K562 (cell line): ENCODE measurements around the gene MEST. TPM values are rescaled to one million over a fixed set of nuclear protein-coding genes. Genes with fewer than 3 reads are reported as not detected.

ENCODE experiments used
- CAMTA2 ChIP-seq: fragments of 250-450 bp; sonication (Bioruptor Pico); conservative IDR thresholded peaks from 2 replicates; pipeline ENCODE4 v1.5.1; 2022
- CHD4 ChIP-seq: fragments of 200-600 bp; sonication (generic); IDR thresholded peaks from 3 replicates; pipeline ENCODE4 v1.6.1; 2012; ENCODE audit warnings: low read depth, mild to moderate bottlenecking, mixed read lengths, low read length, inconsistent platforms; ENCODE audit not compliant: insufficient read depth, insufficient replicate concordance, poor library complexity, severe bottlenecking
- EWSR1 ChIP-seq: fragments of 450-650 bp; IDR thresholded peaks from 2 replicates; pipeline ENCODE4 v1.6.1; 2018; ENCODE audit warnings: borderline replicate concordance, mild to moderate bottlenecking, low read depth, moderate library complexity; ENCODE audit not compliant: partially characterized antibody
- HDAC2 ChIP-seq: fragments of 450-650 bp; IDR thresholded peaks from 2 replicates; pipeline ENCODE4 v1.6.1; 2016; ENCODE audit warnings: mild to moderate bottlenecking
- NR4A1 ChIP-seq, 2 experiments: fragments of 250-450 bp in 1 of 2; fragments of 450-650 bp in 1 of 2; sonication (Bioruptor Pico) in 1 of 2; IDR thresholded peaks; 2 replicates each; pipeline versions ENCODE4 v1.4.0 to v1.6.1; 2016 to 2020; ENCODE audit warnings: mild to moderate bottlenecking in 2 of 2, missing compliant biosample characterization in 1 of 2, missing genetic modification characterization in 1 of 2, moderate library complexity in 1 of 2
- RBM22 ChIP-seq: fragments of 200-400 bp; formaldehyde crosslinking; IDR thresholded peaks from 2 replicates; pipeline ENCODE4 v1.6.1; 2018; ENCODE audit warnings: low read length, low read depth; ENCODE audit not compliant: poor library complexity, severe bottlenecking
- RCOR1 ChIP-seq, 2 experiments: IDR thresholded peaks; 2 replicates each; pipeline ENCODE4 v1.6.1; 2012; ENCODE audit warnings: low read depth in 2 of 2, low read length in 2 of 2, borderline replicate concordance in 1 of 2, improper control_type of control experiment in 1 of 2
- ZNF57 ChIP-seq: fragments of 450-650 bp; formaldehyde crosslinking; IDR thresholded peaks from 2 replicates; pipeline ENCODE4 v1.4.0; 2020; ENCODE audit warnings: mild to moderate bottlenecking, moderate library complexity
- ZNF766 ChIP-seq: fragments of 200-800 bp; sonication (Bioruptor generic); conservative IDR thresholded peaks from 2 replicates; pipeline ENCODE4 v1.6.1; 2016; ENCODE audit warnings: missing genetic modification characterization, missing compliant biosample characterization
- ZNF778 ChIP-seq: fragments of 450-650 bp; formaldehyde crosslinking; IDR thresholded peaks from 2 replicates; pipeline ENCODE4 v1.4.0; 2020; ENCODE audit warnings: mild to moderate bottlenecking, moderate library complexity
- polyA plus RNA-seq, 8 experiments: library from polyadenylated mRNA; depleted of rRNA in 4 of 8; stranded (reverse) in 5 of 8; unstranded in 3 of 8; fragments of >200 nt; fragmentation: Nextera tagmentation in 2 of 8; fragmentation: Illumina TruSeq in 1 of 8; extraction: Ambion mirVana in 2 of 8; extraction: Trizol in 1 of 8; gene quantifications; 2 replicates each; pipeline versions ENCODE4 v1.2.1 to v1.2.3, GENCODE V29; 2011 to 2014; ENCODE audit warnings: inconsistent platforms in 1 of 8, missing spikeins in 1 of 8
- total RNA-seq, 7 experiments: library from RNA; depleted of rRNA in 6 of 7; stranded (reverse); fragments of >200 nt in 6 of 7; fragmentation: Illumina TruSeq in 2 of 7; extraction: Trizol in 2 of 7; gene quantifications; 2 replicates each; pipeline versions ENCODE4 v1.2.1 to v1.2.3, GENCODE V29; 2011 to 2021; ENCODE audit warnings: low replicate concordance in 1 of 7
- TF ChIP-seq, protein P1 (sequence below): fragments of 450-650 bp; IDR thresholded peaks from 2 replicates; pipeline ENCODE4 v1.6.1; 2016; ENCODE audit warnings: mild to moderate bottlenecking, moderate library complexity
- TF ChIP-seq, protein P2 (sequence below): sonication (generic); formaldehyde crosslinking; IDR thresholded peaks from 2 replicates; pipeline ENCODE4 v1.8.0; 2022; ENCODE audit warnings: mild to moderate bottlenecking, missing genetic modification reagents
- TF ChIP-seq, protein P3 (sequence below): IDR thresholded peaks from 2 replicates; pipeline ENCODE4 v1.6.1; 2016; ENCODE audit warnings: missing genetic modification characterization, missing compliant biosample characterization

Gene MEST
- total and polyA plus RNA-seq, 9 of the 15 experiments (the other 6 are each of a cell fraction or from before 2014, with no cell fraction given): 0.04 to 0.74 (median 0.36) TPM; not detected in 1

DNA sequence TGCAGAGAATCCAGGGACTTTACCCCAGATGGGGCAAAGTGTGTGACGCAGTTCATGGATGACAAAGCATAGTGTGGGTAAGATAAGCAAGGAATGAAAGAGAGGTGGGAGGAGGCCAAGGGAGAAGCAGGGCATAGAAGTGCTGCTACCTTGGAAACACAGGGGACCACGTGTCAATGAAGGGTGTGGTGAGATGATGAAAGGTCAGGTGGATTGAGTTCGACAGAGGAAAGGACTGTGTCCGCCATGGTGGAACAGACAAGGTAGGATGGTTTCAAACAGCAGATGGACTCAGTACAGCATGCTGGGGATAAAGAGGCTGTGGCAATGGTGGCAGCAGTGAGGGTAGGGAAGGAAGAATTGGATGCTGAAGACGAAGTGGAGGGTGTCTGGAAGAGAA lies 32.7 kb downstream of the MEST start (continued):
- TF ChIP-seq, protein P1, sequence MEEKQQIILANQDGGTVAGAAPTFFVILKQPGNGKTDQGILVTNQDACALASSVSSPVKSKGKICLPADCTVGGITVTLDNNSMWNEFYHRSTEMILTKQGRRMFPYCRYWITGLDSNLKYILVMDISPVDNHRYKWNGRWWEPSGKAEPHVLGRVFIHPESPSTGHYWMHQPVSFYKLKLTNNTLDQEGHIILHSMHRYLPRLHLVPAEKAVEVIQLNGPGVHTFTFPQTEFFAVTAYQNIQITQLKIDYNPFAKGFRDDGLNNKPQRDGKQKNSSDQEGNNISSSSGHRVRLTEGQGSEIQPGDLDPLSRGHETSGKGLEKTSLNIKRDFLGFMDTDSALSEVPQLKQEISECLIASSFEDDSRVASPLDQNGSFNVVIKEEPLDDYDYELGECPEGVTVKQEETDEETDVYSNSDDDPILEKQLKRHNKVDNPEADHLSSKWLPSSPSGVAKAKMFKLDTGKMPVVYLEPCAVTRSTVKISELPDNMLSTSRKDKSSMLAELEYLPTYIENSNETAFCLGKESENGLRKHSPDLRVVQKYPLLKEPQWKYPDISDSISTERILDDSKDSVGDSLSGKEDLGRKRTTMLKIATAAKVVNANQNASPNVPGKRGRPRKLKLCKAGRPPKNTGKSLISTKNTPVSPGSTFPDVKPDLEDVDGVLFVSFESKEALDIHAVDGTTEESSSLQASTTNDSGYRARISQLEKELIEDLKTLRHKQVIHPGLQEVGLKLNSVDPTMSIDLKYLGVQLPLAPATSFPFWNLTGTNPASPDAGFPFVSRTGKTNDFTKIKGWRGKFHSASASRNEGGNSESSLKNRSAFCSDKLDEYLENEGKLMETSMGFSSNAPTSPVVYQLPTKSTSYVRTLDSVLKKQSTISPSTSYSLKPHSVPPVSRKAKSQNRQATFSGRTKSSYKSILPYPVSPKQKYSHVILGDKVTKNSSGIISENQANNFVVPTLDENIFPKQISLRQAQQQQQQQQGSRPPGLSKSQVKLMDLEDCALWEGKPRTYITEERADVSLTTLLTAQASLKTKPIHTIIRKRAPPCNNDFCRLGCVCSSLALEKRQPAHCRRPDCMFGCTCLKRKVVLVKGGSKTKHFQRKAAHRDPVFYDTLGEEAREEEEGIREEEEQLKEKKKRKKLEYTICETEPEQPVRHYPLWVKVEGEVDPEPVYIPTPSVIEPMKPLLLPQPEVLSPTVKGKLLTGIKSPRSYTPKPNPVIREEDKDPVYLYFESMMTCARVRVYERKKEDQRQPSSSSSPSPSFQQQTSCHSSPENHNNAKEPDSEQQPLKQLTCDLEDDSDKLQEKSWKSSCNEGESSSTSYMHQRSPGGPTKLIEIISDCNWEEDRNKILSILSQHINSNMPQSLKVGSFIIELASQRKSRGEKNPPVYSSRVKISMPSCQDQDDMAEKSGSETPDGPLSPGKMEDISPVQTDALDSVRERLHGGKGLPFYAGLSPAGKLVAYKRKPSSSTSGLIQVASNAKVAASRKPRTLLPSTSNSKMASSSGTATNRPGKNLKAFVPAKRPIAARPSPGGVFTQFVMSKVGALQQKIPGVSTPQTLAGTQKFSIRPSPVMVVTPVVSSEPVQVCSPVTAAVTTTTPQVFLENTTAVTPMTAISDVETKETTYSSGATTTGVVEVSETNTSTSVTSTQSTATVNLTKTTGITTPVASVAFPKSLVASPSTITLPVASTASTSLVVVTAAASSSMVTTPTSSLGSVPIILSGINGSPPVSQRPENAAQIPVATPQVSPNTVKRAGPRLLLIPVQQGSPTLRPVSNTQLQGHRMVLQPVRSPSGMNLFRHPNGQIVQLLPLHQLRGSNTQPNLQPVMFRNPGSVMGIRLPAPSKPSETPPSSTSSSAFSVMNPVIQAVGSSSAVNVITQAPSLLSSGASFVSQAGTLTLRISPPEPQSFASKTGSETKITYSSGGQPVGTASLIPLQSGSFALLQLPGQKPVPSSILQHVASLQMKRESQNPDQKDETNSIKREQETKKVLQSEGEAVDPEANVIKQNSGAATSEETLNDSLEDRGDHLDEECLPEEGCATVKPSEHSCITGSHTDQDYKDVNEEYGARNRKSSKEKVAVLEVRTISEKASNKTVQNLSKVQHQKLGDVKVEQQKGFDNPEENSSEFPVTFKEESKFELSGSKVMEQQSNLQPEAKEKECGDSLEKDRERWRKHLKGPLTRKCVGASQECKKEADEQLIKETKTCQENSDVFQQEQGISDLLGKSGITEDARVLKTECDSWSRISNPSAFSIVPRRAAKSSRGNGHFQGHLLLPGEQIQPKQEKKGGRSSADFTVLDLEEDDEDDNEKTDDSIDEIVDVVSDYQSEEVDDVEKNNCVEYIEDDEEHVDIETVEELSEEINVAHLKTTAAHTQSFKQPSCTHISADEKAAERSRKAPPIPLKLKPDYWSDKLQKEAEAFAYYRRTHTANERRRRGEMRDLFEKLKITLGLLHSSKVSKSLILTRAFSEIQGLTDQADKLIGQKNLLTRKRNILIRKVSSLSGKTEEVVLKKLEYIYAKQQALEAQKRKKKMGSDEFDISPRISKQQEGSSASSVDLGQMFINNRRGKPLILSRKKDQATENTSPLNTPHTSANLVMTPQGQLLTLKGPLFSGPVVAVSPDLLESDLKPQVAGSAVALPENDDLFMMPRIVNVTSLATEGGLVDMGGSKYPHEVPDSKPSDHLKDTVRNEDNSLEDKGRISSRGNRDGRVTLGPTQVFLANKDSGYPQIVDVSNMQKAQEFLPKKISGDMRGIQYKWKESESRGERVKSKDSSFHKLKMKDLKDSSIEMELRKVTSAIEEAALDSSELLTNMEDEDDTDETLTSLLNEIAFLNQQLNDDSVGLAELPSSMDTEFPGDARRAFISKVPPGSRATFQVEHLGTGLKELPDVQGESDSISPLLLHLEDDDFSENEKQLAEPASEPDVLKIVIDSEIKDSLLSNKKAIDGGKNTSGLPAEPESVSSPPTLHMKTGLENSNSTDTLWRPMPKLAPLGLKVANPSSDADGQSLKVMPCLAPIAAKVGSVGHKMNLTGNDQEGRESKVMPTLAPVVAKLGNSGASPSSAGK: peak; percentile 28; the same call in 1 of the 2 replicates
- TF ChIP-seq, protein P2, sequence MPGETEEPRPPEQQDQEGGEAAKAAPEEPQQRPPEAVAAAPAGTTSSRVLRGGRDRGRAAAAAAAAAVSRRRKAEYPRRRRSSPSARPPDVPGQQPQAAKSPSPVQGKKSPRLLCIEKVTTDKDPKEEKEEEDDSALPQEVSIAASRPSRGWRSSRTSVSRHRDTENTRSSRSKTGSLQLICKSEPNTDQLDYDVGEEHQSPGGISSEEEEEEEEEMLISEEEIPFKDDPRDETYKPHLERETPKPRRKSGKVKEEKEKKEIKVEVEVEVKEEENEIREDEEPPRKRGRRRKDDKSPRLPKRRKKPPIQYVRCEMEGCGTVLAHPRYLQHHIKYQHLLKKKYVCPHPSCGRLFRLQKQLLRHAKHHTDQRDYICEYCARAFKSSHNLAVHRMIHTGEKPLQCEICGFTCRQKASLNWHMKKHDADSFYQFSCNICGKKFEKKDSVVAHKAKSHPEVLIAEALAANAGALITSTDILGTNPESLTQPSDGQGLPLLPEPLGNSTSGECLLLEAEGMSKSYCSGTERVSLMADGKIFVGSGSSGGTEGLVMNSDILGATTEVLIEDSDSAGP: no peak
- TF ChIP-seq ZNF766 (CRISPR knock-in tag) (no peak), EWSR1 (no peak), HDAC2 (no peak), CAMTA2 (CRISPR knock-in tag) (no peak), NR4A1 (CRISPR knock-in tag; IDR thresholded peaks at IDR 0.05) (no peak), NR4A1 (tag; IDR thresholded peaks at IDR 0.05) (0 out of 2 replicates have a peak, but pooled peaks have one; percentile 20), CHD4 (no peak), ZNF778 (CRISPR knock-in tag) (no peak), RCOR1 (IDR thresholded peaks at IDR 0.05; ENCODE audit: borderline replicate concordance in 1 of 2, low read depth in 2 of 2, low read length in 2 of 2) (no peak), RBM22 (no peak), ZNF57 (CRISPR knock-in tag) (no peak)
- TF ChIP-seq, protein P3, sequence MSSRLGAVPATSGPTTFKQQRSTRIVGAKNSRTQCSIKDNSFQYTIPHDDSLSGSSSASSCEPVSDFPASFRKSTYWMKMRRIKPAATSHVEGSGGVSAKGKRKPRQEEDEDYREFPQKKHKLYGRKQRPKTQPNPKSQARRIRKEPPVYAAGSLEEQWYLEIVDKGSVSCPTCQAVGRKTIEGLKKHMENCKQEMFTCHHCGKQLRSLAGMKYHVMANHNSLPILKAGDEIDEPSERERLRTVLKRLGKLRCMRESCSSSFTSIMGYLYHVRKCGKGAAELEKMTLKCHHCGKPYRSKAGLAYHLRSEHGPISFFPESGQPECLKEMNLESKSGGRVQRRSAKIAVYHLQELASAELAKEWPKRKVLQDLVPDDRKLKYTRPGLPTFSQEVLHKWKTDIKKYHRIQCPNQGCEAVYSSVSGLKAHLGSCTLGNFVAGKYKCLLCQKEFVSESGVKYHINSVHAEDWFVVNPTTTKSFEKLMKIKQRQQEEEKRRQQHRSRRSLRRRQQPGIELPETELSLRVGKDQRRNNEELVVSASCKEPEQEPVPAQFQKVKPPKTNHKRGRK (tag): no peak
